Measurements from ENCODE around the gene RASSF5.
A peak's percentile ranks its signal among the peaks of the same experiment; 100 is the strongest.
"Not testable (repeated sequence)": the region's sequence is repeated elsewhere in the genome, so short reads cannot be mapped to it uniquely, and the experiment has no call there.

Gene RASSF5

GRCh38 chr1:206591226-206591625 lies 83.9 kb downstream of the RASSF5 start:
- no peak for DNase-seq

GRCh38 chr1:206591696-206592095 lies 84.4 kb downstream of the RASSF5 start:
- no peak for DNase-seq

- no peak for DNase-seq
Measured at GRCh38 chr1:206593351-206593925, 86.1 kb downstream of the RASSF5 start.

- no peak for DNase-seq
Measured at GRCh38 chr1:206595581-206596318, 88.4 kb downstream of the RASSF5 start.

GRCh38 chr1:206596319-206596666 lies 89.0 kb downstream of the RASSF5 start:
- DNase-seq, result no peak

- DNase-seq, result no peak
Measured at GRCh38 chr1:206600527-206600926, 93.2 kb downstream of the RASSF5 start.

GRCh38 chr1:206604861-206605260 lies 97.5 kb downstream of the RASSF5 start:
- no peak for DNase-seq

- peak; percentile 67 to 85 for DNase-seq
Measured at GRCh38 chr1:206606867-206607266, 99.5 kb downstream of the RASSF5 start.

GRCh38 chr1:206608108-206608698 lies 100.9 kb downstream of the RASSF5 start:
- DNase-seq, result peak; percentile 61 to 72

GRCh38 chr1:206609229-206609991 lies 102.1 kb downstream of the RASSF5 start:
- DNase-seq, result no peak

- DNase-seq, result peak; percentile 83 to 90
Measured at GRCh38 chr1:206612129-206612876, 105.0 kb downstream of the RASSF5 start, which contains the start of gene EIF2D. TSS of gene EIF2D (minus strand) at chr1:206612465. CDS start at chr1:206612342, 123 bp downstream.

GRCh38 chr1:206626396-206626795 lies 119.1 kb downstream of the RASSF5 start:
- DNase-seq, result not testable (repeated sequence)

- no peak for DNase-seq
Measured at GRCh38 chr1:206628916-206629315, 121.6 kb downstream of the RASSF5 start.

GRCh38 chr1:206631085-206631509 lies 123.8 kb downstream of the RASSF5 start:
- peak; percentile 94 for DNase-seq

GRCh38 chr1:206633708-206634121 lies 126.4 kb downstream of the RASSF5 start:
- no peak for DNase-seq

- peak; percentile 66 to 76 for DNase-seq
Measured at GRCh38 chr1:206634365-206635079, 127.2 kb downstream of the RASSF5 start.

GRCh38 chr1:206635080-206635977 lies 128.0 kb downstream of the RASSF5 start, which contains the start of gene DYRK3:
TSS of gene DYRK3 (plus strand) at chr1:206635536. CDS start at chr1:206635704, 168 bp downstream.
- peak; percentile 86 to 88 for DNase-seq

- peak; percentile 22 to 27 for DNase-seq
Measured at GRCh38 chr1:206635978-206636345, 128.6 kb downstream of the RASSF5 start.

GRCh38 chr1:206636671-206637070 lies 129.3 kb downstream of the RASSF5 start:
- no peak for DNase-seq

- DNase-seq, result peak; percentile 7 to 13
Measured at GRCh38 chr1:206637605-206638004, 130.3 kb downstream of the RASSF5 start.

All from Kasumi-1 (cell line).